ENCODE measurements around the gene PPP1R1C.

DNA sequence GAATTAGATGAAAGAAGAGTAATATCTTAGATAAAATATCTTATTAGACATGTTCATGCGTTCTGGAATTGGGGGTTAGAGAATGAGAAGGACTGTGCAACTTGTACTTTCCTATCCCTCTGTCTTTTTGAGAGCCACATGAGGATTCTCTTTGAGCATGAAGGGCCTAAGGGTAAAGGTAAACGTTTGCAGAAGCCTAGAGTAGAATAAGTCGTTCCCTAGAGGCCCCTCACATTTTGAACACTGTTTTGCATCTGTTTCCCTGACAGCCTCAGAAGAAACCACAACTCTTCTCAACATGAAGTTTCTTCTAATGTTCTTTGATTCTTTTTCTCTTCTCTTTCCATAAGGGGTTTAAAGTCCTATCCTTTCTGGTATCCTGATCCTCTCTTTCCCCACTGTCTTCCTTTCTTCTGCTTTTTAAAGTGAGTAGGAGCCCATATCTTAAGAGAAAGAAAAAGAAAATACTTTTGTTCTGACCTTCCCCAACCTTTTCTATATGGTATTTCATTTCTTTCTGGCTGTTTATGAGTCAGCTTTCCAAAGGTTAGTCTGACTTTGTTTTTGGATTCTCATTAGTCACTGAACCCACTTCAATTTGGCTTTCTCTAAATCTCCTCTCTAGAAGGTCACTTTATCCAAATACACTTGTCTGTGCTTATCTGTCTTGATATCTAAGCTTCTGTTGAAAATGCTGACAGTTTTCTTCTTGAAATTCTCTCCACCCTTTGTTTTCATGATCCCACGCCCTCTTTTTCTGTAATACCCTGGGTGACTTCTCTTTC, 34.8 kb downstream of the PPP1R1C start:
- TF ChIP-seq, protein P1, sequence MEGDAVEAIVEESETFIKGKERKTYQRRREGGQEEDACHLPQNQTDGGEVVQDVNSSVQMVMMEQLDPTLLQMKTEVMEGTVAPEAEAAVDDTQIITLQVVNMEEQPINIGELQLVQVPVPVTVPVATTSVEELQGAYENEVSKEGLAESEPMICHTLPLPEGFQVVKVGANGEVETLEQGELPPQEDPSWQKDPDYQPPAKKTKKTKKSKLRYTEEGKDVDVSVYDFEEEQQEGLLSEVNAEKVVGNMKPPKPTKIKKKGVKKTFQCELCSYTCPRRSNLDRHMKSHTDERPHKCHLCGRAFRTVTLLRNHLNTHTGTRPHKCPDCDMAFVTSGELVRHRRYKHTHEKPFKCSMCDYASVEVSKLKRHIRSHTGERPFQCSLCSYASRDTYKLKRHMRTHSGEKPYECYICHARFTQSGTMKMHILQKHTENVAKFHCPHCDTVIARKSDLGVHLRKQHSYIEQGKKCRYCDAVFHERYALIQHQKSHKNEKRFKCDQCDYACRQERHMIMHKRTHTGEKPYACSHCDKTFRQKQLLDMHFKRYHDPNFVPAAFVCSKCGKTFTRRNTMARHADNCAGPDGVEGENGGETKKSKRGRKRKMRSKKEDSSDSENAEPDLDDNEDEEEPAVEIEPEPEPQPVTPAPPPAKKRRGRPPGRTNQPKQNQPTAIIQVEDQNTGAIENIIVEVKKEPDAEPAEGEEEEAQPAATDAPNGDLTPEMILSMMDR (IDR thresholded peaks at IDR 0.05 in 8 of 11, conservative IDR thresholded peaks at IDR 0.05 in 3 of 11): no peak
- TF ChIP-seq POLR2AphosphoS5 (IDR thresholded peaks at IDR 0.05): no peak

Measured in spleen (tissue), 7 donors.